Globus pallidus (tissue), 1 donor: ENCODE data around the gene C8A.

Source experiments
- DNase-seq: peaks from one replicate; pipeline ENCODE4 v3.0.0-alpha.2; 2015; ENCODE audit warnings: low spot score

C8A gene

GRCh38 chr1:56967355-56967754, 112.8 kb downstream of the C8A start:
- DNase-seq, result no peak
